ENCODE results near the gene JUN.

DNA sequence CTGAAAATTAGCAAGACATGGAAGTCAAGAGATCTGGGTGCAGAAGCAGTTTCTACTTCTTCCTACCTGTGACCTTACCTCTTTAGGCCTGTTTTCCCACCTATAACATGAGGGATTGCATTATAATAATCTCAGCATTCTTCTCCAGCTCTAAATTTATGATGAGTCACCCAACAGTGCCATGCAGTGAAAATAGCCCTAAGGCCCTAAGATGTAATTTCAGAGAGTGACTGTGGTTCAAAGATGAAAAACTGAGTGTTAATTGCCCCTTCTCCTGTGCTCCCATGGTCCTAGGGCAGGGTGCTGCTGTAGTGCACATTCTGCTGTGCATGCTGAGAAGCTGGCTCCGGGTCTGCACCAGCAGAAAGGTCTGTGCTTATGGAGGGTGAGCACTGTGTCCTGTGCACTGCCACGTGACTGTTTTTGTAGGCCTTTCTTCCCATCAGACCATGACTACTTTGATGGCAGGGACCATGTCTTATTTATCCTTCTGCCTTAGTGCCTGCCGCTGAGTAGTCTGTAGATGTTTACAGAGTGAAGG is 29.7 kb downstream of the JUN start:
- TF ChIP-seq CTCF (IDR thresholded peaks at IDR 0.05) = no peak
- TF ChIP-seq HOXA7 (CRISPR knock-in tag; IDR thresholded peaks at IDR 0.05) = no peak
- TF ChIP-seq POLR2A (IDR thresholded peaks at IDR 0.05; ENCODE audit: low read length) = no peak
- TF ChIP-seq NPAS2 (CRISPR knock-in tag; IDR thresholded peaks at IDR 0.05; ENCODE audit: borderline replicate concordance) = no peak
- no peak for TF ChIP-seq JUNB (IDR thresholded peaks at IDR 0.05)
- no peak for TF ChIP-seq CHD2 (IDR thresholded peaks at IDR 0.05; ENCODE audit: low read length, partially characterized antibody)
- TF ChIP-seq JUN (IDR thresholded peaks at IDR 0.05) = no peak
- no peak for TF ChIP-seq ESRRA (IDR thresholded peaks at IDR 0.05; ENCODE audit: borderline replicate concordance, low read length)
- no peak for TF ChIP-seq RAD21 (conservative IDR thresholded peaks at IDR 0.05 in 1 of 2, IDR thresholded peaks at IDR 0.05 in 1 of 2)
- TF ChIP-seq ELK1 (IDR thresholded peaks at IDR 0.05; ENCODE audit: low read depth, low read length) = no peak
- no peak for TF ChIP-seq EP300 (IDR thresholded peaks at IDR 0.05)
- TF ChIP-seq NR3C1 (IDR thresholded peaks at IDR 0.05) = no peak
- TF ChIP-seq RFX5 (IDR thresholded peaks at IDR 0.05) = no peak
